ENCODE results near the gene TMEM72.

DNA sequence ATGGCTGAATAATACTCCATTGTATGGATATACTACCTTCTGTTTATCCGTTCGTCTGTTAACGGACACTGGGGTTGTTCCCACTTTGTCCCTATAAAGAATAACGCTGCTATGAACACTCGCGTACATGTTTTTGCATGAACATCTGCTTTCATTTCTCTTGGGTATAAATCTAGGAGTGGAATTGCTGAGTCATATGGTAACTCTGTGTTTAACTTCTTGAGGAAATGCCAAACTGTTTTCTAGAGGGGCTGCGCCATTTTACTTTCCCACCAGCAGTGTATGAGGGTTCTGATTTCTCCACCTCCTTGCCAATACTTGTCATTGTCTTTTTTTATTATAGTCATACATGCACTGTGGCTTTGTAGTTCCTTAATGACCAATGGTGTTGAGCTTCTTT is 27.8 kb downstream of the TMEM72 start:
- TF ChIP-seq, protein P1, sequence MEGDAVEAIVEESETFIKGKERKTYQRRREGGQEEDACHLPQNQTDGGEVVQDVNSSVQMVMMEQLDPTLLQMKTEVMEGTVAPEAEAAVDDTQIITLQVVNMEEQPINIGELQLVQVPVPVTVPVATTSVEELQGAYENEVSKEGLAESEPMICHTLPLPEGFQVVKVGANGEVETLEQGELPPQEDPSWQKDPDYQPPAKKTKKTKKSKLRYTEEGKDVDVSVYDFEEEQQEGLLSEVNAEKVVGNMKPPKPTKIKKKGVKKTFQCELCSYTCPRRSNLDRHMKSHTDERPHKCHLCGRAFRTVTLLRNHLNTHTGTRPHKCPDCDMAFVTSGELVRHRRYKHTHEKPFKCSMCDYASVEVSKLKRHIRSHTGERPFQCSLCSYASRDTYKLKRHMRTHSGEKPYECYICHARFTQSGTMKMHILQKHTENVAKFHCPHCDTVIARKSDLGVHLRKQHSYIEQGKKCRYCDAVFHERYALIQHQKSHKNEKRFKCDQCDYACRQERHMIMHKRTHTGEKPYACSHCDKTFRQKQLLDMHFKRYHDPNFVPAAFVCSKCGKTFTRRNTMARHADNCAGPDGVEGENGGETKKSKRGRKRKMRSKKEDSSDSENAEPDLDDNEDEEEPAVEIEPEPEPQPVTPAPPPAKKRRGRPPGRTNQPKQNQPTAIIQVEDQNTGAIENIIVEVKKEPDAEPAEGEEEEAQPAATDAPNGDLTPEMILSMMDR (IDR thresholded peaks at IDR 0.05), result no peak
- TF ChIP-seq POLR2A (IDR thresholded peaks at IDR 0.05), result no peak

Data from lower leg skin (tissue), 3 donors.